GM12891 (cell line): ENCODE data around the gene MBTPS2.

Source experiments
- DNase-seq: peaks from one replicate; pipeline ENCODE4 v3.0.0; 2011; ENCODE audit warnings: low spot score; ENCODE audit not compliant: insufficient read length
- FAIRE-seq: peaks from 2 replicates; lab custom pipeline; 2011; peaks lifted over from hg19 to GRCh38; lab: Jason Lieb, UNC
- PAX5 ChIP-seq: IDR thresholded peaks from 2 replicates; pipeline ENCODE4 v1.6.1; 2011; ENCODE audit warnings: low read length, moderate library complexity, mild to moderate bottlenecking; ENCODE audit not compliant: insufficient read depth, severe bottlenecking
- POLR2A ChIP-seq: IDR thresholded peaks from 2 replicates; pipeline ENCODE4 v1.6.1; 2011; ENCODE audit warnings: low read depth, low read length, control low read depth
- POLR2AphosphoS5 ChIP-seq: IDR thresholded peaks from 2 replicates; pipeline ENCODE4 v1.6.1; 2011; ENCODE audit warnings: low read depth, low read length, control low read depth
- POU2F2 ChIP-seq: IDR thresholded peaks from 2 replicates; pipeline ENCODE4 v1.6.1; 2011; ENCODE audit warnings: low read depth, mild to moderate bottlenecking, control low read depth, low read length, moderate library complexity
- SPI1 ChIP-seq: IDR thresholded peaks from 2 replicates; pipeline ENCODE4 v1.6.1; 2011; ENCODE audit warnings: low read depth, low read length, control low read depth
- TAF1 ChIP-seq: IDR thresholded peaks from 2 replicates; pipeline ENCODE4 v1.6.1; 2011; ENCODE audit warnings: low read depth, low read length, control low read depth

The MBTPS2 gene

DNA sequence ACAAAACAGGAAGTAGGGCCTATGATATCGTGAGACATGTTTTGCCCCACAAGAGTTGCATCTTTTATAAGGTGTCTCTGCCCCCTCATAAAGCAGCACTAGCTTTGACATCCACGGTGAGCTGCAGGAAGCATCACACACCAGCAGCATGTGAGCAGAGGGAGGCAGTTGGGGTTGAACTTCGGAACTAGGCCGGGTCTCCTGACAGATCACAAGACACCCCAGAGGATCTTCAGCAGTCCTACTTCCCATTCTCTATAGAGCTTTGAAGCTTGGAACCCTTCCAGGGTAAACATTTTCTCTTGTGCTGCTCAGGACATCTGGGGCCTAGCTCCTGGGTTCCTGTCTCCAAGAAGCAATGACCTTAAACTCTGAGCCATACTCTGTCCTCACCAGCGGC, 43.8 kb downstream of the MBTPS2 start:
- TF ChIP-seq PAX5 (no peak), POU2F2 (no peak)
- DNase-seq (no peak), FAIRE-seq (no peak)

DNA sequence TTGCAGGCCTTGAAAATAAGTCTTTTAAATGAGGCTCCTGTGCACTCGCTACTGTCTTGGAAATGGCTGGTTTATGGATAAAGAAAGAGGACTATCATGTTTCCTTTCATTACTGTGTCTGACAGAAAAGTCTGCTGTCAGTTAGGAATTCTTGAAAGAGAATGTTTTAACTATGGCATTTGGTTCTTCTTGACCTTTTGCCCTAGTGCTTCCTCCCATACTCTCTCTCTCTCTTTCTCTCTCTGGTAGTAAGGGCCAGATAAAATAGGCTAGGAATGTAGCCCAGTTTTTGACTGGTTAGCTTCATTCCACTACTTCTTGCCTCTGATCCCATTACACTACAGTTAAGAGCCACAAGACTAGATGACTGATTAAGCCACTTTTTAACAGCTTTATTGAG, 46.2 kb downstream of the MBTPS2 start:
- no peak for TF ChIP-seq POLR2A
- TF ChIP-seq POU2F2 = no peak
- no peak for TF ChIP-seq TAF1
- TF ChIP-seq PAX5 = no peak
- TF ChIP-seq SPI1 = no peak
- TF ChIP-seq POLR2AphosphoS5 = no peak
- no peak for FAIRE-seq

DNA sequence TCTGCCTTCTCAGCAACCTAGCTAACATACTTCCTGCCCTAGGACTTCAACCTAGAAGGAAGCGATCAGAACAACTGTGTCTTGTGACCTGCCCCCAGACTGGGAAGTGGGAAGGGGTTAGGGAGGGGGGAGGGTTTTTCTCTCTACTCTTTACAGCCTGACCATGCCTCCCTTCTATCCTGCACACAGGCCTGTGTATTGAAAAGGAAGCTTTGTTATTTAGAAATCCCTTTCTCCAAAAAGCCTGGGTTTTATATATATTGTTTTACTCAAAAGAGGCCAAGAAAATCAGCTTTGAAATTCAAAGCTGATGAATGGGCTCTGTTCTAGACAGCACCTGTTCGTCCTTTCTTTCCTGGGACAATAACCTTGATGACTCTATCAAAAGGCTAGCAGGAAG, 65.9 kb downstream of the MBTPS2 start:
- TF ChIP-seq POLR2AphosphoS5 (no peak), PAX5 (no peak), POU2F2 (no peak)
- DNase-seq (no peak), FAIRE-seq (no peak)

More for the DNA sequence above, 46.2 kb downstream of the MBTPS2 start:
- DNase-seq = no peak

DNA sequence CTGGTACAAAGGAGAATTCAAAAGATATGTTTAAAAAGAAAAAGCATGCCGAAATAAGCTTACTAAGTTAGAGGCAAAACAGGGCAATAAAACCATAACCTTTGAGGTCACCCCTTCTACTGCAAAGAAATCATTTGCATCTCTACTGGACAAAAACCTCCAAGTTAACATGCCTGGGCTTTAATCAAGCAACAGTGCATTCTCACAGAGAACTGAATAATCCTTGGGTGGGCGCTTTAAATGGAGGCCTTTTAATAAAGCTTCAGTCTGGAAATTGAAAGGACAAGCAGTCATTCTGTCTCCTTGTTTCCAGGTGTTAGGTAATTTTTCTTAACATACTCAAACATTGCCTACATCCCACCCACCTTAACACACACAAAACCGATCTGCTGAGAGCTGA, 66.5 kb downstream of the MBTPS2 start:
- no peak for FAIRE-seq
- TF ChIP-seq PAX5 (no peak), TAF1 (no peak), SPI1 (no peak), POLR2A (no peak)
- no peak for DNase-seq

- DNase-seq (no peak), FAIRE-seq (no peak)
- no peak for TF ChIP-seq POU2F2
- no peak for TF ChIP-seq POLR2AphosphoS5
- no peak for TF ChIP-seq TAF1
- no peak for TF ChIP-seq PAX5
- no peak for TF ChIP-seq SPI1
These were observed 67.8 kb downstream of the MBTPS2 start for GRCh38 chrX:21907260-21907659.

DNA sequence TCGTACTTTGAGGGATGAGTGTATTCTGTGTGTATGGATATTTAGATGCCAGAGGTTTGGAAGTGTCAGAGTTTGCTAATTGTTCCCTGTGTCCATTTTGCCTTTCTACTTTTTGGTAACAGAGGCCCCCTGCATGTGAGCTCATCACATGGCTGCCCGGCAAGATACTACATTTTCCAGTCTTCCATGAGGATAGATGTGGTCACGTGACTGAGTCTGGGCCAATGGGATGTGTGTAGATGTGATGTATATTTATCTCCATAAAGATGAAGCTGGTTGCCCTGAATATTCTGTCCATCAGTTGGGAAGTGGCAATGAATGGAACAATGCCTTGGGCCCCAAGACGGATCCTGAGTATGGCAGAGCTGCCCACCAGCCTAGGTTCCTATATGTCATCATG, 72.1 kb downstream of the MBTPS2 start:
- TF ChIP-seq POLR2A (no peak), POLR2AphosphoS5 (no peak), TAF1 (no peak), POU2F2 (no peak), PAX5 (no peak), SPI1 (no peak)
- no peak for FAIRE-seq
- DNase-seq = no peak

DNA sequence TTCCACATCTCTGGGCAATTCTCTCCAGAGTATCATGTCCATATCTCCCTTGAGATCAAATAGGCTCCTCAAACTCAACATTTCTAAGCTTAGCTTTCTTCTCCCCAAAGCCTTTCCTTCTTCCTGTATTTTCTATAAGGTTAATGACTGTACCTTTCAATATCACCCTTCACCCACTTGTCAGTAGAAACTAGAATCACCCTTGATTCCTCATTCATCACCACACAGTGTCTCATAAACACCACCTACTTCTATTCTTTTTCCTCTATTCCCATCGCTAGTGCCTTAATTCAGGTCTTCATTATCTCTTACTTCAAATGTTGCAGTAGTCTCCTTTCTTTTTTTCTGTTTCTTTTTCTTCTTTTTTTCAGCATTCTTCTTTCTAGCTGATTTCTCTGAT, 72.8 kb downstream of the MBTPS2 start:
- no peak for TF ChIP-seq PAX5
- TF ChIP-seq TAF1 = no peak
- no peak for TF ChIP-seq POLR2A
- TF ChIP-seq POLR2AphosphoS5 = no peak
- no peak for TF ChIP-seq POU2F2
- TF ChIP-seq SPI1 = no peak
- FAIRE-seq = no peak

GRCh38 chrX:21912989-21913388, 73.6 kb downstream of the MBTPS2 start:
- FAIRE-seq (no peak), DNase-seq (no peak)
- TF ChIP-seq PAX5 = no peak
- no peak for TF ChIP-seq POLR2A
- no peak for TF ChIP-seq TAF1

More for the DNA sequence above, 72.8 kb downstream of the MBTPS2 start:
- no peak for DNase-seq

- no peak for DNase-seq
These were observed 86.7 kb downstream of the MBTPS2 start for GRCh38 chrX:21926116-21926515.

GRCh38 chrX:21926527-21927278, 87.3 kb downstream of the MBTPS2 start:
- FAIRE-seq = peak; percentile 87
- DNase-seq = no peak
- TF ChIP-seq SPI1 = no peak
- TF ChIP-seq PAX5 = no peak
- TF ChIP-seq POLR2A = no peak
- no peak for TF ChIP-seq POU2F2
- TF ChIP-seq POLR2AphosphoS5 = no peak
- no peak for TF ChIP-seq TAF1

More at GRCh38 chrX:21926116-21926515, 86.7 kb downstream of the MBTPS2 start:
- no peak for FAIRE-seq
- TF ChIP-seq SPI1 (no peak), TAF1 (no peak), POLR2A (no peak), POLR2AphosphoS5 (no peak)
